Hepatocyte (in vitro differentiated cells): ENCODE results near the gene APBB2.

Experiments used
- EZH2phosphoT487 ChIP-seq: fragments of 200-600 bp; sonication (generic); IDR thresholded peaks from one replicate; pipeline ENCODE4 v1.6.1; 2018; ENCODE audit warnings: antibody characterized with exemption, mild to moderate bottlenecking, low read depth, moderate library complexity; ENCODE audit not compliant: unreplicated experiment, severe bottlenecking
- TF ChIP-seq, protein P1 (sequence below): fragments of 200-600 bp; sonication (generic); IDR thresholded peaks from 2 replicates; pipeline ENCODE4 v1.5.1; 2016; ENCODE audit warnings: antibody characterized with exemption, mild to moderate bottlenecking; ENCODE audit not compliant: poor library complexity

DNA sequence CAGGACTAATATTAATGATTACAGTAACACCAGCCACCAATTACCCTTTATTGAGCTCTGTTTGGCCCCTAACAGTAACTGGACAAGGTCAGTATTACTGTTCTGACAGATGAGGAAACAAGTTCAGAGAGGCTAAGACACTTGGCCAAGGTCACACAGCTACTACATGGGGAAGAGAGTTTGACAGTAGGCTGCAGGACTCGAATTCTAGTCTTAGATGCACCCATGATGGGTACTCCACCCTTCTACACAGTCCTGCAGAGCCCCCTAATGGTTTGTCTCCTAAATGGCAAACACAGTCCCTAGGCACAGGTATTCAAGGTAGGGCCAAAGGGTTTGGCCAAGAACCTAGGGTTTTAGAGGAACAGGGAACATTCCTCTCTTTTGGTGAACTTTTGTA lies 370.6 kb downstream of the APBB2 start:
- TF ChIP-seq, protein P1, sequence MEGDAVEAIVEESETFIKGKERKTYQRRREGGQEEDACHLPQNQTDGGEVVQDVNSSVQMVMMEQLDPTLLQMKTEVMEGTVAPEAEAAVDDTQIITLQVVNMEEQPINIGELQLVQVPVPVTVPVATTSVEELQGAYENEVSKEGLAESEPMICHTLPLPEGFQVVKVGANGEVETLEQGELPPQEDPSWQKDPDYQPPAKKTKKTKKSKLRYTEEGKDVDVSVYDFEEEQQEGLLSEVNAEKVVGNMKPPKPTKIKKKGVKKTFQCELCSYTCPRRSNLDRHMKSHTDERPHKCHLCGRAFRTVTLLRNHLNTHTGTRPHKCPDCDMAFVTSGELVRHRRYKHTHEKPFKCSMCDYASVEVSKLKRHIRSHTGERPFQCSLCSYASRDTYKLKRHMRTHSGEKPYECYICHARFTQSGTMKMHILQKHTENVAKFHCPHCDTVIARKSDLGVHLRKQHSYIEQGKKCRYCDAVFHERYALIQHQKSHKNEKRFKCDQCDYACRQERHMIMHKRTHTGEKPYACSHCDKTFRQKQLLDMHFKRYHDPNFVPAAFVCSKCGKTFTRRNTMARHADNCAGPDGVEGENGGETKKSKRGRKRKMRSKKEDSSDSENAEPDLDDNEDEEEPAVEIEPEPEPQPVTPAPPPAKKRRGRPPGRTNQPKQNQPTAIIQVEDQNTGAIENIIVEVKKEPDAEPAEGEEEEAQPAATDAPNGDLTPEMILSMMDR, result no peak
- TF ChIP-seq EZH2phosphoT487, result no peak
